Stimulated activated naive B cell treated with anti-CD40 and anti-IgM and Interleukin-4, amounts not matched to agents 10 μg/mL and 1 μg/mL and 100 μg/mL, for 72 hours (primary cell): ENCODE data around the gene ABITRAM.
A peak's percentile ranks its signal among the peaks of the same experiment; 100 is the strongest.
"Not testable (repeated sequence)": the region's sequence is repeated elsewhere in the genome, so short reads cannot be mapped to it uniquely, and the experiment has no call there.

Experiments
- ATAC-seq, 2 donors: fragments of 150-1000 bp; cut with Tn5 transposase; replicated peaks; 2 replicates each; pipeline ENCODE4 v1.10.0; 2021; ENCODE audit warnings: moderate library complexity in 1 of 2
- DNase-seq: peaks from one replicate; pipeline ENCODE4 v3.0.0; 2021
- H3K27ac Mint-ChIP-seq: one replicate; pipeline ENCODE4 v1.8.0; 2022; ENCODE audit warnings: mild to moderate bottlenecking, mixed read lengths
- H3K27me3 Mint-ChIP-seq, 2 donors: one replicate each; pipeline ENCODE4 v1.8.0; 2022; ENCODE audit warnings: mixed read lengths in 2 of 2
- H3K36me3 Mint-ChIP-seq, 2 donors: one replicate each; pipeline ENCODE4 v1.8.0; 2022; ENCODE audit warnings: mixed read lengths in 2 of 2, mild to moderate bottlenecking in 1 of 2
- H3K4me1 Mint-ChIP-seq, 2 donors: one replicate each; pipeline ENCODE4 v1.8.0; 2022; ENCODE audit warnings: mixed read lengths in 2 of 2, mild to moderate bottlenecking in 1 of 2
- H3K4me3 Mint-ChIP-seq, 2 donors: one replicate each; pipeline ENCODE4 v1.8.0; 2022; ENCODE audit warnings: mild to moderate bottlenecking in 2 of 2, mixed read lengths in 2 of 2, moderate library complexity in 1 of 2
- H3K9me3 Mint-ChIP-seq, 2 donors: one replicate each; pipeline ENCODE4 v1.8.0; 2022; ENCODE audit warnings: mixed read lengths in 2 of 2, mild to moderate bottlenecking in 1 of 2

ABITRAM gene

DNA sequence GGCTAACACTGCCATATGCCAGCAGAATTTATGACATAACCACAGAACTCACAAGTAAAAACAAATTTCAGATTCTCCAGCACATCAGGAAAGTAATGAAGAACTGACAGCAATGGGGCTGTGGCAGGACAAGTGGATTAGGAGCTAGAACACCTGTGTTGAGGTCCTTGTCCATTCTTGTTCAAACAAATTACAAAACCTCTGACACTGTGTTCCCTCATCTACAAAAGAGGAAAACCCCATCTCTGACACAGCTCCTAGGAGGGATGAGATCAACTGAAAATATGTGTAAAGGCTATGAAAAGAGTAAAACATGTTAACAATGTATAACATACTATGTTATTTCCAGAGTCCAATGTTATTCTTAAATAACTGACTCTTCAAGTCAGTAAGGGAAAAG lies 23.8 kb upstream of the ABITRAM start:
- no peaks in the 10 kb centered on the region for H3K27me3 Mint-ChIP-seq
- H3K36me3 Mint-ChIP-seq: peaks cover 40 to 59% of the 10 kb centered on the region in 2 donors
- no peak overlapping the region for H3K27ac Mint-ChIP-seq
- ATAC-seq (no peak), DNase-seq (no peak)
- H3K4me1 Mint-ChIP-seq: no peaks in the 10 kb centered on the region
- no peak overlapping the region for H3K4me3 Mint-ChIP-seq
- no peaks in the 10 kb centered on the region for H3K9me3 Mint-ChIP-seq

DNA sequence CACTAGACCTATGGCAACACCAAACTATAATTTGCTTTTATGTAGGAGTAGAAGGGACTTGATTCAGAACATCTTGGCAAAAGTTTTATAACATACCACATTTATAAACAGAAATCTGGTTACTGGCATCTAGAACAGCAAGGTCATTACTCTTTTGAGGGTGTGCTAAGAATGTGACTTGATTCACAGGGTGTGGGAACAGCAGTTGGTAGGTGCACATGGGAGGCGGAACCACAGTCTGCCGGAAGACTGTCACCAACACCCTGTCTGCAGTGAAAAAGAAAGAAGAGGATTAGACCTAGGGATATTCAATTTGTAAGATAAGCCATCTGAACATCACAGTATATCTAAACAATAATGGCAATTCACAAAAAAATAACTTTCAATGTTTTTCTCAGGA lies 23.3 kb upstream of the ABITRAM start:
- ATAC-seq: no peak
- no peak overlapping the region for H3K4me3 Mint-ChIP-seq
- H3K36me3 Mint-ChIP-seq: peaks cover 42 to 63% of the 10 kb centered on the region in 2 donors
- H3K27me3 Mint-ChIP-seq: no peaks in the 10 kb centered on the region
- H3K4me1 Mint-ChIP-seq: no peaks in the 10 kb centered on the region
- no peaks in the 10 kb centered on the region for H3K9me3 Mint-ChIP-seq
- DNase-seq: no peak
- no peak overlapping the region for H3K27ac Mint-ChIP-seq

DNA sequence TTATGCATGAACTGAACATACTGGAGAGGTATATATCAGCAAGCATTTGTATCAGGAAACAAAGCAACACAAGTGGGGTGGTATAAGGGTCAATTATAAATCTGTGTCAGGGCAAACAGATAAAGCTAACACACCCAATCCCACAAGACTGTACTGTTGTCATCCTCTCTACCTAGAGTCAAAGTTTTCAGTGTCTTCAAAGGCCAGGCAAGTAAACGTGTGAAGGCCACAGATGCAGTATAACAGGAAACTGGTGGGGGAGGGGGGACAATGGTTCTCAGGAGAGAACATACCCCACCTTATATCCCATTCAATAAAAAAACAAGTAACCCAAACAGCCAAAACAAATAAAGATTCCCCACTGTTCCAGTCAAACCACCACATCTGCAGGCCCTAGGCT lies 22.4 kb upstream of the ABITRAM start:
- Mint-ChIP-seq H3K4me3 (no peak overlapping the region), H3K27me3 (no peaks in the 10 kb centered on the region), H3K9me3 (no peaks in the 10 kb centered on the region), H3K4me1 (no peaks in the 10 kb centered on the region), H3K27ac (no peak overlapping the region), H3K36me3 (peaks cover 38 to 61% of the 10 kb centered on the region in 2 donors)
- no peak for ATAC-seq
- no peak for DNase-seq

DNA sequence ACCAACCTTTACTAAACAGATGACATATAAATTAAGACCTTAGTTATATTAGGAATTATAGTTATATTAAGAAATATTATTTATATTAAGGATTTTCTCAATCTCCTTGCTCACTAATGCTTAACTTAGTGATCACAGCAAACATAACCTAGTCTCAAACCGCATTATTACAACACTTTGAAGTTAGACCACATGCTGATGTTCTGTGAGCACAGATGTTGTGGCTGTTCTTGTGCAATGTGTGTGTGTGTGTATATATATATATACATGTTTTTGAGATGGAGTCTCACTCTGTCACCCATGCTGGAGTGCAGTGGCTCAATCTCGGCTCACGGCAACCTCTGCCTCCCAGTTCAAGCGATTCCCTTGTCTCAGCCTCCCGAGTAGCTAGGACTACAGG lies 20.8 kb upstream of the ABITRAM start:
- no peak overlapping the region for H3K4me3 Mint-ChIP-seq
- no peaks in the 10 kb centered on the region for H3K27me3 Mint-ChIP-seq
- no peak for DNase-seq
- H3K36me3 Mint-ChIP-seq: peaks cover 28 to 56% of the 10 kb centered on the region in 2 donors
- H3K4me1 Mint-ChIP-seq: no peaks in the 10 kb centered on the region
- H3K9me3 Mint-ChIP-seq: no peaks in the 10 kb centered on the region
- no peak overlapping the region for H3K27ac Mint-ChIP-seq
- no peak for ATAC-seq

DNA sequence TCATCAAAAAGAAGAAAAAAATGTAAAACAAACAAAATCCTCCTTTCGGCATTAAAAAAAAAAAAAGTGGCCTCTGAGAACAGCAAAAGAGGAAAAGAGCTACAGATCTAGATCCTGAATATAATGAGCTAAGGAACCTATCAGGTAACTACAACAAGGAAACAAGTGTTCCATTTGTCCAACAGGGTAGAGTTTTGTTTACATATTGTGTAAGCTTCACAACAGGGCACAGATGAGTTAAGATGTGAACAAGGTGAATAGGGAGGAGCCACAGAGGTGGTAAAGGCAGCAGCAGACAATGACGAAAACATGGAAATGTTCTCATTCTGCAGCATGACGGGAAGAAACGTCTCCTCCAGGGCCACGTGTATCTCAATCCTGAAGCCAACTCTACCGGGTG lies 14.7 kb upstream of the ABITRAM start:
- no peak for DNase-seq
- Mint-ChIP-seq H3K4me3 (no peak overlapping the region), H3K27ac (no peak overlapping the region), H3K9me3 (no peaks in the 10 kb centered on the region), H3K4me1 (no peaks in the 10 kb centered on the region), H3K27me3 (no peaks in the 10 kb centered on the region), H3K36me3 (peaks cover 27 to 67% of the 10 kb centered on the region in 2 donors)
- no peak for ATAC-seq

DNA sequence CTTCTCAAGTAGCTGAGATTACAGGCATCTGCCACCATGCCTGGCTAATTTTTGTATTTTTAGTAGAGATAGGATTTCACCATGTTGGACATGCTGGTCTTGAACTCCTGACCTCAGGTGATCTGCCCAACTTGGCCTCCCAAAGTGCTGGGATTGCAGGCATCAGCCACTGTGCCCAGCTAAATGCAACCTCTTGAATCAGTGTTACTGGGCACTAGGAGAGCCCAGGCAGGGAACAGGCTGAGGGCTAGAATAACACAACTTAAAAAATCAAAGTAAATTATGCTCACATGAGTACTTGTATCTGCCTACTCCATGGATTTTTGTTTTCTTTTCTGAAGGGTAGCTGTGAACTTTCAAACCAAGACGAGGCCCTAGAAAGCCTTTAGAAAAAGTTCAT lies 13.8 kb upstream of the ABITRAM start:
- H3K36me3 Mint-ChIP-seq: peaks cover 33 to 73% of the 10 kb centered on the region in 2 donors
- not testable (repeated sequence) for H3K4me1 Mint-ChIP-seq, H3K27ac Mint-ChIP-seq, H3K27me3 Mint-ChIP-seq, H3K4me3 Mint-ChIP-seq, ATAC-seq, H3K9me3 Mint-ChIP-seq, DNase-seq

DNA sequence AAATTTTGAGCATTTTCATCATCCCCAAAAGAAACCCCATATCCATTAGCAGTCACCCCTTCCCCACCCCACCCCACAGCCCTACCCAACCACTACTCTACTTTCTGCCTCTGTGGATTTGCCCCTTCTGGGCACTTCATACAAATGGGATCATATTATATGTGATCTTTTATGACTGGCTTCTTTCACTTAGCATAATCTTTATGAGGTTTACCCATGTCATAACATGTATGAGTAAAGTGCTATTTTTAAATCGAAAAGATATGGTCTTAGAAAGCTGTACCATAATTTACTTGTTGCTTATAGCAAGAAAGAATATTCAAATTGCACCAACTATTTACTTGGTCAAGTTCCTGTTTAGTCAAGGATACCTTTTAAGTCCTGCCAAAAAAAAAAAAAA lies 13.0 kb upstream of the ABITRAM start:
- Mint-ChIP-seq H3K9me3 (no peaks in the 10 kb centered on the region), H3K4me1 (no peaks in the 10 kb centered on the region), H3K27ac (no peak overlapping the region), H3K27me3 (no peaks in the 10 kb centered on the region), H3K36me3 (peaks cover 35 to 73% of the 10 kb centered on the region in 2 donors), H3K4me3 (no peak overlapping the region)
- no peak for DNase-seq
- no peak for ATAC-seq

DNA sequence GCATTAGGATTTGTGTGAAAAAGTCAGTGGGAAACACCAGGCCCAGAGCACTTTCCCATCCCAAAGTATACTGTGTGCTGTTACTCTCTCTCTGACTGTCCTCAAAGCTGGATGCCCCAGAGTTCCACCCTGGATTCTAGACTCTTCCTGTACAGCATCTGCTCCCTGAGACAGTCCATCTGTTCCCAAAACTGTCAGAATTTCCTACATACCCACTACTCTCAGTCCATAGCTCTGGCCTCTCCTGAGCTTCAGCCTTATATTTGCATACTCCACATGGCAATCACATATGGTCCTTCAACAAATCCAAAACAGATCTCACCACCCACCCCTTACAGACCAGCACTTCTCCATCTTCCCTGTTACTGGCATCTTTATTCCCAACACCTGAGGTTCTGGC lies 9.7 kb upstream of the ABITRAM start:
- no peak for DNase-seq
- Mint-ChIP-seq H3K4me3 (no peak overlapping the region), H3K9me3 (no peaks in the 10 kb centered on the region), H3K36me3 (peaks cover 49 to 79% of the 10 kb centered on the region in 2 donors), H3K27ac (no peak overlapping the region), H3K4me1 (no peaks in the 10 kb centered on the region), H3K27me3 (no peaks in the 10 kb centered on the region)
- ATAC-seq: no peak

DNA sequence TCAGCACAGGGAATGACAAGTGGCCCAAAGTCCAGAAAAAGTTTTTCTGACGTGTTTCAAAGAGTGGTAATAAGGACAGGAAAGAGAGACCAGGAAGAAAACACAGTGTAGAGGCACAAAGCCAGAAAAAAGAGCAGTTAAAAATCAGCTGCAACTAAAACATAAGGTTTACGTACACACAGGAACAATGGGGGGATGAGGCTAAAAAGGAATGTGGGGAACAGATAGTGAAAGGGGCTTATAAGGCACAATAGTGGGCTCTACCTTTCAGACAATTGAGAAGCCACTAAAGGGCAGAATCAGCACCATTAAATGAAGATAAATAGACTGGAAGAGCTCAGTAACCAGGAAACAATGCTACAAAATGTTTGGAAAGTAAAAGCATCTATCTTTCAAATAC lies 5.8 kb upstream of the ABITRAM start:
- H3K4me3 Mint-ChIP-seq: no peak overlapping the region
- no peaks in the 10 kb centered on the region for H3K9me3 Mint-ChIP-seq
- ATAC-seq (no peak), DNase-seq (no peak)
- H3K27me3 Mint-ChIP-seq: no peaks in the 10 kb centered on the region
- peaks cover 9 to 11% of the 10 kb centered on the region in 2 donors for H3K4me1 Mint-ChIP-seq
- H3K27ac Mint-ChIP-seq: no peak overlapping the region
- peaks cover 45 to 55% of the 10 kb centered on the region in 2 donors for H3K36me3 Mint-ChIP-seq

DNA sequence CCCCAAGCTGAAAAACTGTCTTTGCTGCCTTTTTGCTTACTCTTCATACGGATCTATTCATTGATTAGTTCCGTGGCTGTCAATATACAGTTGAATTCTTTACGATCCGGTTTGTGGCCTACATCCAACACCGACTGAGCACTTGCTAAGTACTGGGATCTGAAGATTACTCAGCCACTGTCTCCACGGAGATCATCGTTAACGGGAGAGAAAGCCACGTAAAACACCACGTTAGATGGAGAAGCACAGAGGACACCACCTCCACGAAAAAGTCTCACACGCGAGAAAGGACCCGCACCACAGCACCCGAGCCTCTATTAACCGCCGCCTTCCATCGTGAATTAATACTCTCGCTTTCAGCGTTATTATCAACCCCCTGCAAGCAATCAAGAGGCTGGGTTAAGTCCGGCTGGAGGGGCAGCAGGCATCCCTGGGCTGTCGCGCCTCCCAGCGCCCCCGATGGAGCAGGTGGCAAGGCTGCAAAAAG lies 926 bp upstream of the ABITRAM start:
- H3K36me3 Mint-ChIP-seq: peaks cover 18 to 24% of the 10 kb centered on the region in 2 donors
- peak overlapping the region; percentile 97 to 99 for H3K4me3 Mint-ChIP-seq
- DNase-seq: no peak
- peak overlapping the region; percentile 96 for H3K27ac Mint-ChIP-seq
- ATAC-seq: peak in 1 of 2 donors; percentile 11
- H3K27me3 Mint-ChIP-seq: no peaks in the 10 kb centered on the region
- H3K4me1 Mint-ChIP-seq: peaks cover 11 to 23% of the 10 kb centered on the region in 2 donors
- H3K9me3 Mint-ChIP-seq: no peaks in the 10 kb centered on the region

DNA sequence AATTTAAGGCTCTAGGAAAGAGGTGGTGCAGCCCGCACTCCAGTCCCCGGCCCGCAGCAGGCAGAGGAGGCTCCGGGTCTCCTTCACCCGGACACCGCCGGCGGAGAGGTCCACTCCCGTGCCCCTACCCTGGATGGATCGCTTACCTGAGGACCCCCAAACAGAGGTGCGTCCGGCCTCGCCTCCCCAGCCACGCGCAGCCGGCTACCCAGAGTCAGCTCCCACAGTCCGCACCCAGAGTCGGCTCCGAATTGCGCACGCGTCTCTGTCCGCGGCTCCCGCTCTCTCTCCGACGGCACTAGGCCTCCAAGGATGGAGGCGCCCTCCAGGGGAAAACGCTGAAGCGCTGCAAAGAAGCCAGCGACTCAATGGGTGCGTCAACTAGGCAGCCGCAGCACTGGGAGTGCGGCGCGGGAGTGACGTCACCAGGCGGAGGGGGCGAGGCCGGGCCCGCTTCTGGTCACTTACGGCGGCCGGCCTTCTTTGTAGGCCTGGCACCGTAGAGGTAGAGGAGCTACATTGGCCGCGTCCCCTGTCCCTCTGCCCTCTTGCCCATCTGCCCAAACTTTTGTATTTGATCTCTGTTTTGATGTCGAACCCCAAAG lies 380 bp upstream of the ABITRAM start, which contains the start of gene ELP1:
TSS of gene ELP1 (minus strand) at position 407 of the 605 bp plus-strand sequence. CDS start 2,978 bp downstream, outside the sequence.
- peak within 1 kb of the TSS; percentile 97 to 99 for H3K4me3 Mint-ChIP-seq
- H3K27me3 Mint-ChIP-seq: no peaks in the 10 kb centered on the region
- DNase-seq: peak; percentile 88
- peaks cover 15 to 19% of the 10 kb centered on the region in 2 donors for H3K36me3 Mint-ChIP-seq
- ATAC-seq: peak; percentile 91 to 92
- H3K9me3 Mint-ChIP-seq: no peaks in the 10 kb centered on the region
- H3K27ac Mint-ChIP-seq: peak within 1 kb of the TSS; percentile 96
- H3K4me1 Mint-ChIP-seq: peaks cover 11 to 23% of the 10 kb centered on the region in 2 donors

DNA sequence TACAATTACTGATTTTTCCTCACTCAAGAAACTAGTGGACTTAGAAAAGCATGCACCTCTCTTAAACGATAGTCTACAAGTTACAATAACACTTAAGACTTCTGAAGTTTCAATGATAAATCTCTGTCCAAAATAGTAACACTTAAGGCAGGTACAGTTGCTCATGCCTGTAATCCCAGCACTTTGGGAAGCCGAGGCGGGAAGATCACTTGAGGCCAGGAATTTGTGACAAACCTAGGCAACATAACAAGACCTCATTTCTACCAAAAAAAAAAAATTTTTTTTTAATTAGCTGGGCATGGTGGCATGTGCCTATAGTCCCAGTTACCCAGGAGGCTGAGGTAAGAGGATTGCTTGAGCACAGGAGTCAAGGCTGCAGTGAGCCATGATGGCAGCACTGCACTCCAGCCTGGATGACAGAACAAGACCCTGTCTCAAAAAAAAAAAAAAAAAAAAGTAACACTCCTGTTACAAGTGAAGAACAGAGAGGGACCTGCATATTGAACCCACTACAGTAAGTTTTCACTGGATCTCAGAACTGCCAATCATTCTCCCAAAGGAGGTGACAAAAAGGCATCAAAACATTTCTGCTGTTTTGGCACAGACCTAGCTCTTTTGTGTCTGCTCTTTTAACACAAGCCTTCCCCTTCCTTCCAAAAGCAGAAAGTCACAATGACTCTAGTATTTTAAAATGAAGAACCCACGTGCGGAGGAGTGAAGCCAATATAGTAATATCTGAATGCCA lies 3.5 kb downstream of the ABITRAM start:
- Mint-ChIP-seq H3K4me3 (no peak overlapping the region), H3K9me3 (no peaks in the 10 kb centered on the region), H3K4me1 (peaks cover 7 to 20% of the 10 kb centered on the region in 2 donors), H3K27me3 (no peaks in the 10 kb centered on the region), H3K27ac (no peak overlapping the region), H3K36me3 (peaks cover 18 to 22% of the 10 kb centered on the region in 2 donors)
- no peak for DNase-seq
- ATAC-seq: no peak

DNA sequence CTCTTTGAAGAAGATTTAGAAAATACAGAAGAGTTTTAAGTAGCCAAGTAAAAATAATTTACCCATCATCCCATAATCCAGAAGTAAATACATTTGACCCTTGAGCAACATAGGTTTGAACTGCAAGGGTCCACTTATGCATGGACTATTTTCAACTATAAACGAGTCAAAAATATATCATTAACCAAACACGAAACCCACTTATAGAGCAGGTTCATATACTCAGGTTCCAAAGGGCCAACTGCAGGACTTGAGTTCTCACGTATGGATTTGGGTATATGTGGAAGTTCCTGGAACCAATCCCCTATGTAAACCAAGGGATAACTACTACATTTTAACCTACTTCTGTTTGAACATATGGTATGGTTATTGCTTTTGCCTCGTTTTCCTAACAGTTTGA lies 5.8 kb downstream of the ABITRAM start:
- DNase-seq: no peak
- Mint-ChIP-seq H3K4me3 (no peak overlapping the region), H3K27ac (no peak overlapping the region), H3K27me3 (no peaks in the 10 kb centered on the region), H3K4me1 (peaks cover 0 to 4% of the 10 kb centered on the region in 2 donors), H3K9me3 (no peaks in the 10 kb centered on the region), H3K36me3 (peaks cover 16 to 19% of the 10 kb centered on the region in 2 donors)
- ATAC-seq: no peak

DNA sequence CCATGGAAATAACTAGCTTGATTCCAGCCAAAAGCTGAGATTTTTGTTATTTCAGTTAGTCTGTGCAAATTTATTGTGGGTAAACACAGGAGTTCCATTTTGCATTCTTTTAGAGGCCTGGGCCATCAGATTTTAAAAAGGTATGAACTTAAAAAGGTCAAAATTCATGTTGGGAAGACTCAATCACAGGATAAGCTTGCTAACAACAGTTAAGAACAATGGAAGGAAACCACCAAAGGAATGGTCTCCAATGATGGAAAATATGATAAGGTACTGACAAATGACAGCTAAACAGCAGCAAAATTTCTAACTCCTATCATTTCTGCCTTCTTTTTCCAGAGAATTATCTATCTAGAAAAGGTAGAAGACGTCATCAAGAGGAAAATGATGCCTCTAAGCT lies 16.0 kb downstream of the ABITRAM start:
- no peaks in the 10 kb centered on the region for H3K4me1 Mint-ChIP-seq
- peaks cover 2 to 4% of the 10 kb centered on the region in 2 donors for H3K36me3 Mint-ChIP-seq
- ATAC-seq (no peak), DNase-seq (no peak)
- H3K4me3 Mint-ChIP-seq: no peak overlapping the region
- no peaks in the 10 kb centered on the region for H3K9me3 Mint-ChIP-seq
- H3K27me3 Mint-ChIP-seq: no peaks in the 10 kb centered on the region
- no peak overlapping the region for H3K27ac Mint-ChIP-seq

DNA sequence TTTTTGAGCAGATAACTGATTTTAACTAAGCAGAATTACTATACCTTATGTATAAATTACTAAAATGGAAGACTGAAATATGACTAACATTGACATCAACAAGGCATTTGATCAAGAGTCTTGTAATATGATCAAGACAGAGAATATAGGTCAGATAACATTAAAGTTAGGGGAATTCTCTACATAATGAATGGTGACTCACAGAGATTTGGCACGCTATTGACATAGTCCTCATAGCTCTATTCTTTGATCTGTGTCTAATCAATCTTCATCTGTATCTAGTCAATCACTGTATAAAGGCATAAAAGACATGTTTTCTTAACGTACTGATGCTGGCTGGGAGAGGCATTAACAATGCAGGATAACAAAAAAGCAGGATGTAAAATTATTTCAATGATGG lies 17.4 kb downstream of the ABITRAM start:
- Mint-ChIP-seq H3K4me3 (no peak overlapping the region), H3K9me3 (no peaks in the 10 kb centered on the region), H3K4me1 (no peaks in the 10 kb centered on the region), H3K27me3 (no peaks in the 10 kb centered on the region), H3K36me3 (no peaks in the 10 kb centered on the region), H3K27ac (no peak overlapping the region)
- DNase-seq (no peak), ATAC-seq (no peak)
